IMR-90 (cell line): ENCODE results near the gene RUSF1. TPM values are rescaled to one million over a fixed set of nuclear protein-coding genes. Genes with fewer than 3 reads are reported as not detected.

Experiments used
- ATAC-seq: fragments of 200-7000 bp; cut with Tn5 transposase; 2 replicates; pipeline ENCODE4 v1.9.1; 2020; ENCODE audit warnings: low read depth, mild to moderate bottlenecking, moderate library complexity
- BruUV-seq: library from RNA; stranded (reverse); fragments of 400-500 nt; replicated peaks from 2 replicates; lab custom pipeline; 2021; lab: Mats Ljungman, UMichigan
- CTCF ChIA-PET: fragments of 300-600 bp; formaldehyde crosslinking; extraction: SDS; loops from one replicate; lab custom pipeline; 2021; ENCODE audit warnings: antibody characterized with exemption; lab: Yijun Ruan, JAX
- POLR2A ChIA-PET: fragments of 300-600 bp; sonication (Branson Sonifier 250); formaldehyde crosslinking; loops from one replicate; lab custom pipeline; 2022; ENCODE audit warnings: antibody characterized with exemption; ENCODE audit not compliant: unreplicated experiment; lab: Charles Lee
- DNase-seq: peaks from one replicate; pipeline ENCODE4 v3.0.0; 2013
- H2AFZ ChIP-seq: replicated peaks from 2 replicates; pipeline ENCODE3; 2013; ENCODE audit warnings: low read length, mild to moderate bottlenecking; ENCODE audit not compliant: poor library complexity
- H2AK5ac ChIP-seq: 2 replicates; pipeline ENCODE4 v1.6.1; 2013; ENCODE audit warnings: low read depth, low read length, inconsistent platforms
- H2AK9ac ChIP-seq: replicated peaks from 2 replicates; pipeline ENCODE3; 2013; ENCODE audit warnings: mild to moderate bottlenecking, low read depth, low read length, moderate library complexity; ENCODE audit not compliant: poor library complexity
- H2BK120ac ChIP-seq: 2 replicates; pipeline ENCODE4 v1.6.1; 2013; ENCODE audit warnings: low read depth, low read length, inconsistent platforms
- H2BK15ac ChIP-seq: 3 replicates; pipeline ENCODE4 v1.6.1; 2013; ENCODE audit warnings: low read depth, low read length, inconsistent platforms
- H2BK20ac ChIP-seq: 2 replicates; pipeline ENCODE4 v1.6.1; 2013; ENCODE audit warnings: low read depth, mild to moderate bottlenecking, inconsistent platforms, low read length, moderate library complexity
- H2BK5ac ChIP-seq: 2 replicates; pipeline ENCODE4 v1.6.1; 2013; ENCODE audit warnings: mild to moderate bottlenecking, low read depth, low read length, inconsistent platforms; ENCODE audit not compliant: poor library complexity, severe bottlenecking
- H3K14ac ChIP-seq: replicated peaks from 2 replicates; pipeline ENCODE4 v1.6.1; 2013; ENCODE audit warnings: low read depth, low read length, inconsistent platforms
- H3K18ac ChIP-seq: 2 replicates; pipeline ENCODE4 v1.6.1; 2013; ENCODE audit warnings: low read depth, low read length, control low read depth
- H3K23ac ChIP-seq: 2 replicates; pipeline ENCODE4 v1.6.1; 2013; ENCODE audit warnings: low read depth, low read length, inconsistent platforms
- H3K27ac ChIP-seq: 2 replicates; pipeline ENCODE4 v1.5.1; 2013; ENCODE audit warnings: mild to moderate bottlenecking, control low read depth, low read length; ENCODE audit not compliant: insufficient read depth
- H3K27me3 ChIP-seq: 2 replicates; pipeline ENCODE4 v1.6.1; 2013; ENCODE audit warnings: low read length; ENCODE audit not compliant: control insufficient read depth, insufficient read depth
- H3K36me3 ChIP-seq: 2 replicates; pipeline ENCODE4 v1.6.1; 2013; ENCODE audit warnings: low read length, mixed read lengths; ENCODE audit not compliant: control insufficient read depth, insufficient read depth
- H3K4ac ChIP-seq: 2 replicates; pipeline ENCODE4 v1.6.1; 2013; ENCODE audit warnings: low read depth, low read length, inconsistent platforms
- H3K4me1 ChIP-seq: 2 replicates; pipeline ENCODE4 v1.6.1; 2013; ENCODE audit warnings: low read length, mixed read lengths; ENCODE audit not compliant: control insufficient read depth, insufficient read depth
- H3K4me2 ChIP-seq: 2 replicates; pipeline ENCODE4 v1.6.1; 2013; ENCODE audit warnings: low read depth, mild to moderate bottlenecking, control low read depth, low read length, moderate library complexity
- H3K4me3 ChIP-seq: 2 replicates; pipeline ENCODE4 v1.5.1; 2013; ENCODE audit warnings: low read depth, mild to moderate bottlenecking, control low read depth, low read length, moderate library complexity; ENCODE audit not compliant: insufficient read depth
- H3K56ac ChIP-seq: 2 replicates; pipeline ENCODE4 v1.6.1; 2013; ENCODE audit warnings: low read length, inconsistent platforms; ENCODE audit not compliant: insufficient read depth; ENCODE audit errors: extremely low read depth
- H3K79me1 ChIP-seq, 2 experiments: 2 replicates each; pipeline ENCODE4 v1.6.1; 2013; ENCODE audit warnings: low read length in 2 of 2, inconsistent platforms in 1 of 2, low read depth in 1 of 2
- H3K9ac ChIP-seq: 2 replicates; pipeline ENCODE4 v1.6.1; 2013; ENCODE audit warnings: low read depth, low read length, control low read depth
- H3K9me1 ChIP-seq: 2 replicates; pipeline ENCODE4 v1.6.1; 2013; ENCODE audit warnings: low read length, inconsistent platforms; ENCODE audit not compliant: insufficient read depth
- H3K9me3 ChIP-seq: 2 replicates; pipeline ENCODE4 v1.6.1; 2013; ENCODE audit warnings: low read length; ENCODE audit not compliant: control insufficient read depth, insufficient read depth
- H4K20me1 ChIP-seq: 2 replicates; pipeline ENCODE4 v1.6.1; 2013; ENCODE audit warnings: low read length, inconsistent platforms; ENCODE audit not compliant: insufficient read depth
- H4K5ac ChIP-seq: 2 replicates; pipeline ENCODE4 v1.6.1; 2013; ENCODE audit warnings: mild to moderate bottlenecking, low read depth, low read length, control low read depth
- H4K8ac ChIP-seq, 2 experiments: 2 replicates each; pipeline ENCODE4 v1.6.1; 2013; ENCODE audit warnings: low read depth in 2 of 2, low read length in 2 of 2, control low read depth in 1 of 2, inconsistent platforms in 1 of 2
- H4K91ac ChIP-seq: 2 replicates; pipeline ENCODE4 v1.6.1; 2013; ENCODE audit warnings: low read depth, low read length, inconsistent platforms; ENCODE audit not compliant: insufficient read depth
- CEBPB ChIP-seq: IDR thresholded peaks from 2 replicates; pipeline ENCODE4 v1.6.1; 2012; ENCODE audit warnings: low read depth, low read length, improper control_type of control experiment
- CHD1 ChIP-seq: IDR thresholded peaks from 2 replicates; pipeline ENCODE4 v1.6.1; 2012; ENCODE audit warnings: low read depth, low read length, improper control_type of control experiment
- FOS ChIP-seq: fragments of 150-350 bp; IDR thresholded peaks from 2 replicates; pipeline ENCODE4 v1.6.1; 2016; ENCODE audit warnings: low read depth, low read length
- MAFK ChIP-seq: IDR thresholded peaks from 2 replicates; pipeline ENCODE4 v1.6.1; 2012; ENCODE audit warnings: low read depth, low read length, improper control_type of control experiment
- MAZ ChIP-seq: IDR thresholded peaks from 2 replicates; pipeline ENCODE4 v1.6.1; 2012; ENCODE audit warnings: low read depth, mild to moderate bottlenecking, low read length, improper control_type of control experiment, moderate library complexity, borderline replicate concordance
- MXI1 ChIP-seq: IDR thresholded peaks from 2 replicates; pipeline ENCODE4 v1.6.1; 2012; ENCODE audit warnings: low read depth, mild to moderate bottlenecking, low read length, moderate library complexity, borderline replicate concordance
- NFE2L2 ChIP-seq: fragments of 150-350 bp; IDR thresholded peaks from 2 replicates; pipeline ENCODE4 v1.6.1; 2016; ENCODE audit warnings: low read depth, mild to moderate bottlenecking, low read length
- POLR2A ChIP-seq: IDR thresholded peaks from 2 replicates; pipeline ENCODE4 v1.6.1; 2012; ENCODE audit warnings: mild to moderate bottlenecking, low read depth, low read length
- RCOR1 ChIP-seq: IDR thresholded peaks from 2 replicates; pipeline ENCODE4 v1.6.1; 2012; ENCODE audit warnings: mild to moderate bottlenecking, low read length, improper control_type of control experiment; ENCODE audit not compliant: insufficient replicate concordance
- RFX5 ChIP-seq: IDR thresholded peaks from 2 replicates; pipeline ENCODE4 v1.8.0; 2012; ENCODE audit warnings: low read depth, mild to moderate bottlenecking, low read length, moderate library complexity
- SMC3 ChIP-seq: fragments of 150-350 bp; IDR thresholded peaks from 2 replicates; pipeline ENCODE4 v1.6.1; 2016; ENCODE audit warnings: low read depth, mild to moderate bottlenecking, antibody characterized with exemption, low read length, moderate library complexity
- WGBS, 2 experiments: methylation state at CpG; one replicate each; pipeline versions ENCODE4 v1.1.5 to v1.1.7; 2013; ENCODE audit warnings: missing lambda C conversion rate in 2 of 2; ENCODE audit not compliant: insufficient read length in 1 of 2; ENCODE audit errors: extremely low coverage in 2 of 2; 5-methylcytosine and 5-hydroxymethylcytosine counted together
- dilution Hi-C: fragments of 300-500 bp; cut with HindIII; formaldehyde crosslinking; loops from one replicate; pipeline ENCODE4 v1.14.3; 2018; ENCODE audit warnings: low sequenced_read_pairs; ENCODE audit not compliant: unreplicated experiment
- in situ Hi-C: fragments of 300-500 bp; cut with MboI; formaldehyde crosslinking; loops from 3 replicates; pipeline ENCODE4 v1.14.3; 2019; ENCODE audit warnings: low sequenced_read_pairs, inconsistent platforms, mixed read lengths
- intact Hi-C: fragments of 100-400 bp; cut with micrococcal nuclease; formaldehyde crosslinking; loops from 2 replicates; pipeline ENCODE4 v1.10.0; 2022
- polyA plus RNA-seq, 3 experiments: library from polyadenylated mRNA; depleted of rRNA; stranded (reverse); fragments of >200 nt; gene quantifications; 2 replicates each; pipeline ENCODE4 v1.2.3, GENCODE V29; 2012; ENCODE audit warnings: low replicate concordance in 1 of 3
- total RNA-seq: library from RNA; depleted of rRNA; stranded (reverse); fragments of >200 nt; gene quantifications from 2 replicates; pipeline ENCODE4 v1.2.3, GENCODE V29; 2012
- TF ChIP-seq, protein P1 (sequence below): fragments of 150-350 bp; IDR thresholded peaks from 2 replicates; pipeline ENCODE4 v1.6.1; 2016; ENCODE audit warnings: low read depth, mild to moderate bottlenecking, low read length, moderate library complexity, borderline replicate concordance
- TF ChIP-seq, protein P2 (sequence below): fragments of 150-350 bp; IDR thresholded peaks from 2 replicates; pipeline ENCODE4 v1.6.1; 2017; ENCODE audit warnings: mild to moderate bottlenecking, antibody characterized with exemption, low read length, low read depth
- TF ChIP-seq, protein P3 (sequence below): conservative IDR thresholded peaks from 2 replicates; pipeline ENCODE4 v1.5.1; 2012; ENCODE audit warnings: mild to moderate bottlenecking, low read depth, low read length, improper control_type of control experiment

The RUSF1 gene
- total and polyA plus RNA-seq, 2 of the 4 experiments (the other 2 are of a cell fraction): 22.9 to 65.0 TPM

DNA sequence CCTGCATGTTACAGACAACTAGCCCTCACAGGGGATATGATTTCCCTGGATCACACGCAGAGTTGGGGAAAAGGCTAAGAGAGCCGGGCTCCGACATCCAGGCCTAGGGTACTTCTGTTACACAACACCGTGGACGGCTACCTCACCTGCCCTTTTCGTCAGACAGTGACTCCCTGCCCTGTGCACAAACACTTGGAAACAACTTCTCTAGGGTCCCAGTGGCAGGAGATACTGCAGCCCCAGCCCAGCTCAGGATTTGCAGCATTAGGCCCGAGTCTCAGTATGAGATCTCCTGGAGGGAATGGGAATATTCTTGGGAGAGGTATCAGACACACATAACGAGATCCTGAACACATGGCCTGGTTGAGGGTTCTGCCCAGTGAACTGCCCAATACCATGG lies 8.3 kb downstream of the RUSF1 start (continued):
- TF ChIP-seq CEBPB: no peak
- TF ChIP-seq POLR2A: no peak
- TF ChIP-seq CHD1: no peak
- no peak for TF ChIP-seq SMC3

DNA sequence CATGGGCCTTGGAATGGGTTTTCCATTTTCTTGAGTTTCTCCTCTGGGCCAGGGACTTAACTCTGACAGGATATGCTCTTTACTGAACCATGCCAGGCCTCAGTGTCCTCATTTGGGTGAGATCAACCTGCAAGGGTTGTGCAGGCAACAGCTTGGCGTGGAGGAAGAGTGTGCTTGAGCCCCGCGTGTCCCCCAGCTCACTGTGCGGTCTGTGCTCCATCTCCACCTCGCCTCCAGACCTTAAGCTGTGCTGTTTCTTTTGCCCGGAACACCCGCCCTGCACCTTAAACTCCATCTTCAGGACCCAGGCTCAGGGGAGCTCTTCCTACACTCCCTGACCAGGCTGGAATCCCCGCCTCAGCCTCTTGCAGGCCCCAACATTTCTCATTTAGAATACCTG lies 9.7 kb downstream of the RUSF1 start:
- Histone ChIP-seq H3K9me1 (peaks cover 17% of the 10 kb centered on the region), H4K5ac (no peak overlapping the region), H4K91ac (no peak overlapping the region), H3K27ac (no peak overlapping the region), H2AFZ (no peak overlapping the region), H3K4ac (no peak overlapping the region), H4K8ac (no peak overlapping the region), H3K9me3 (no peaks in the 10 kb centered on the region), H3K23ac (no peak overlapping the region), H3K27me3 (no peaks in the 10 kb centered on the region), H2AK5ac (no peak overlapping the region), H3K36me3 (peaks cover 63% of the 10 kb centered on the region), H3K4me3 (no peak overlapping the region), H2AK9ac (no peak overlapping the region), H2BK5ac (no peak overlapping the region), H3K14ac (no peak overlapping the region), H2BK15ac (no peak overlapping the region), H3K56ac (no peak overlapping the region), H3K79me1 (peaks cover 17 to 42% of the 10 kb centered on the region in 2 experiments), H3K9ac (no peak overlapping the region), H3K4me2 (no peak overlapping the region), H2BK120ac (no peak overlapping the region), H2BK20ac (no peak overlapping the region), H3K4me1 (peaks cover 4% of the 10 kb centered on the region), H4K20me1 (peaks cover 13% of the 10 kb centered on the region; the same call in 1 of the 2 replicates), H3K18ac (no peak overlapping the region)
- dilution Hi-C loops (no loop called here), in situ Hi-C loops (no loop called here), intact Hi-C loops (no loop called here)
- BruUV-seq: no TSS peak
- ATAC-seq (no peak), DNase-seq (no peak)
- ChIA-PET CTCF (no interaction called here), POLR2A (interaction anchor here (1.9 kb wide), 1 partner anchor 10 kb away, joined by 5 read pairs; the partner anchor contains the start of gene RUSF1)
- WGBS, 2 experiments: 95% methylated on average over 5 of the region's 8 CpGs; no CpG with 5 or more reads in 1 of the 2 experiments
- TF ChIP-seq FOS (no peak), MAFK (no peak), RFX5 (no peak), POLR2A (no peak), SMC3 (no peak), MXI1 (no peak), NFE2L2 (no peak), CHD1 (no peak), CEBPB (no peak), MAZ (no peak), RCOR1 (no peak)
- TF ChIP-seq, protein P1, sequence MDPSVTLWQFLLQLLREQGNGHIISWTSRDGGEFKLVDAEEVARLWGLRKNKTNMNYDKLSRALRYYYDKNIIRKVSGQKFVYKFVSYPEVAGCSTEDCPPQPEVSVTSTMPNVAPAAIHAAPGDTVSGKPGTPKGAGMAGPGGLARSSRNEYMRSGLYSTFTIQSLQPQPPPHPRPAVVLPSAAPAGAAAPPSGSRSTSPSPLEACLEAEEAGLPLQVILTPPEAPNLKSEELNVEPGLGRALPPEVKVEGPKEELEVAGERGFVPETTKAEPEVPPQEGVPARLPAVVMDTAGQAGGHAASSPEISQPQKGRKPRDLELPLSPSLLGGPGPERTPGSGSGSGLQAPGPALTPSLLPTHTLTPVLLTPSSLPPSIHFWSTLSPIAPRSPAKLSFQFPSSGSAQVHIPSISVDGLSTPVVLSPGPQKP: no peak
- TF ChIP-seq, protein P2, sequence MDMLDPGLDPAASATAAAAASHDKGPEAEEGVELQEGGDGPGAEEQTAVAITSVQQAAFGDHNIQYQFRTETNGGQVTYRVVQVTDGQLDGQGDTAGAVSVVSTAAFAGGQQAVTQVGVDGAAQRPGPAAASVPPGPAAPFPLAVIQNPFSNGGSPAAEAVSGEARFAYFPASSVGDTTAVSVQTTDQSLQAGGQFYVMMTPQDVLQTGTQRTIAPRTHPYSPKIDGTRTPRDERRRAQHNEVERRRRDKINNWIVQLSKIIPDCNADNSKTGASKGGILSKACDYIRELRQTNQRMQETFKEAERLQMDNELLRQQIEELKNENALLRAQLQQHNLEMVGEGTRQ: no peak
- TF ChIP-seq, protein P3, sequence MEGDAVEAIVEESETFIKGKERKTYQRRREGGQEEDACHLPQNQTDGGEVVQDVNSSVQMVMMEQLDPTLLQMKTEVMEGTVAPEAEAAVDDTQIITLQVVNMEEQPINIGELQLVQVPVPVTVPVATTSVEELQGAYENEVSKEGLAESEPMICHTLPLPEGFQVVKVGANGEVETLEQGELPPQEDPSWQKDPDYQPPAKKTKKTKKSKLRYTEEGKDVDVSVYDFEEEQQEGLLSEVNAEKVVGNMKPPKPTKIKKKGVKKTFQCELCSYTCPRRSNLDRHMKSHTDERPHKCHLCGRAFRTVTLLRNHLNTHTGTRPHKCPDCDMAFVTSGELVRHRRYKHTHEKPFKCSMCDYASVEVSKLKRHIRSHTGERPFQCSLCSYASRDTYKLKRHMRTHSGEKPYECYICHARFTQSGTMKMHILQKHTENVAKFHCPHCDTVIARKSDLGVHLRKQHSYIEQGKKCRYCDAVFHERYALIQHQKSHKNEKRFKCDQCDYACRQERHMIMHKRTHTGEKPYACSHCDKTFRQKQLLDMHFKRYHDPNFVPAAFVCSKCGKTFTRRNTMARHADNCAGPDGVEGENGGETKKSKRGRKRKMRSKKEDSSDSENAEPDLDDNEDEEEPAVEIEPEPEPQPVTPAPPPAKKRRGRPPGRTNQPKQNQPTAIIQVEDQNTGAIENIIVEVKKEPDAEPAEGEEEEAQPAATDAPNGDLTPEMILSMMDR: no peak
